GM23248 (cell line): ENCODE results near the gene B4GALT6. TPM values are rescaled to one million over a fixed set of nuclear protein-coding genes. Genes with fewer than 3 reads are reported as not detected.

ENCODE experiments used
- DNase-seq: peaks from one replicate; pipeline ENCODE4 v3.0.0-alpha.2; 2015
- H2AFZ ChIP-seq: fragments of 200-600 bp; sonication (generic); 2 replicates; pipeline ENCODE4 v1.6.1; 2016; ENCODE audit warnings: antibody characterized with exemption
- H3F3A ChIP-seq: fragments of 200-600 bp; sonication (generic); 2 replicates; pipeline ENCODE4 v1.6.1; 2016; ENCODE audit warnings: mild to moderate bottlenecking, antibody characterized with exemption, mixed run types; ENCODE audit not compliant: insufficient read depth
- H3K27ac ChIP-seq: fragments of 200-600 bp; sonication (generic); 2 replicates; pipeline ENCODE4 v1.5.1; 2016; ENCODE audit warnings: mild to moderate bottlenecking
- H3K27me3 ChIP-seq: fragments of 200-600 bp; sonication (generic); replicated peaks from 2 replicates; pipeline ENCODE4 v1.6.1; 2016; ENCODE audit warnings: mild to moderate bottlenecking; ENCODE audit not compliant: insufficient read depth
- H3K36me3 ChIP-seq: fragments of 200-600 bp; sonication (generic); 2 replicates; pipeline ENCODE4 v1.6.1; 2016; ENCODE audit warnings: low read depth, mild to moderate bottlenecking
- H3K4me1 ChIP-seq: fragments of 200-600 bp; sonication (generic); 2 replicates; pipeline ENCODE4 v1.6.1; 2016; ENCODE audit warnings: mild to moderate bottlenecking; ENCODE audit not compliant: insufficient read depth
- H3K4me2 ChIP-seq: fragments of 200-600 bp; sonication (generic); one replicate; pipeline ENCODE4 v1.6.1; 2016; ENCODE audit warnings: mild to moderate bottlenecking; ENCODE audit not compliant: unreplicated experiment
- H3K4me3 ChIP-seq: fragments of 200-600 bp; sonication (generic); 2 replicates; pipeline ENCODE4 v1.5.1; 2016; ENCODE audit warnings: mild to moderate bottlenecking
- H3K79me2 ChIP-seq: fragments of 200-600 bp; sonication (generic); 2 replicates; pipeline ENCODE4 v1.6.1; 2016; ENCODE audit warnings: mild to moderate bottlenecking; ENCODE audit not compliant: insufficient read depth
- H3K9ac ChIP-seq: fragments of 200-600 bp; sonication (generic); 2 replicates; pipeline ENCODE4 v1.6.1; 2016; ENCODE audit warnings: mild to moderate bottlenecking
- H3K9me2 ChIP-seq: fragments of 200-600 bp; sonication (generic); 2 replicates; pipeline ENCODE4 v1.6.1; 2016; ENCODE audit warnings: mixed run types, mild to moderate bottlenecking, moderate library complexity; ENCODE audit not compliant: insufficient read depth
- H3K9me3 ChIP-seq: fragments of 200-600 bp; sonication (generic); one replicate; pipeline ENCODE4 v1.6.1; 2017; ENCODE audit warnings: low read depth
- H4K20me1 ChIP-seq: fragments of 200-600 bp; sonication (generic); 2 replicates; pipeline ENCODE4 v1.6.0; 2016; ENCODE audit not compliant: insufficient read depth
- EZH2 ChIP-seq: fragments of 200-600 bp; sonication (generic); IDR thresholded peaks from 2 replicates; pipeline ENCODE4 v1.6.1; 2018; ENCODE audit warnings: antibody characterized with exemption, mild to moderate bottlenecking; ENCODE audit not compliant: insufficient read depth, poor library complexity, severe bottlenecking
- EZH2phosphoT487 ChIP-seq: fragments of 200-600 bp; sonication (generic); IDR thresholded peaks from 2 replicates; pipeline ENCODE4 v1.6.1; 2018; ENCODE audit warnings: antibody characterized with exemption, moderate library complexity, mild to moderate bottlenecking, low read depth; ENCODE audit not compliant: insufficient read depth
- WGBS, 2 experiments: methylation state at CpG; one replicate each; pipeline ENCODE4 v1.1.6; 2015 to 2017; ENCODE audit warnings: low lambda C conversion rate in 2 of 2, low coverage in 1 of 2; ENCODE audit errors: missing lambda C conversion rate in 2 of 2; 5-methylcytosine and 5-hydroxymethylcytosine counted together
- in situ Hi-C: fragments of 300-500 bp; cut with MboI; formaldehyde crosslinking; loops from 2 replicates; pipeline ENCODE4 v1.15.0; 2020
- polyA plus RNA-seq: library from polyadenylated mRNA; unstranded; fragments of >200 nt; fragmentation: Nextera tagmentation; extraction: Ambion mirVana; gene quantifications from 2 replicates; pipeline ENCODE4 v1.2.1, GENCODE V29; 2016
- total RNA-seq: library from RNA; depleted of rRNA; stranded (reverse); fragments of >200 nt; shearing (Covaris generic); gene quantifications from 2 replicates; pipeline ENCODE4 v1.2.3, GENCODE V29; 2014

The B4GALT6 gene
- total and polyA plus RNA-seq, 2 experiments from 2014 or later, result 1.2 to 2.4 TPM

DNA sequence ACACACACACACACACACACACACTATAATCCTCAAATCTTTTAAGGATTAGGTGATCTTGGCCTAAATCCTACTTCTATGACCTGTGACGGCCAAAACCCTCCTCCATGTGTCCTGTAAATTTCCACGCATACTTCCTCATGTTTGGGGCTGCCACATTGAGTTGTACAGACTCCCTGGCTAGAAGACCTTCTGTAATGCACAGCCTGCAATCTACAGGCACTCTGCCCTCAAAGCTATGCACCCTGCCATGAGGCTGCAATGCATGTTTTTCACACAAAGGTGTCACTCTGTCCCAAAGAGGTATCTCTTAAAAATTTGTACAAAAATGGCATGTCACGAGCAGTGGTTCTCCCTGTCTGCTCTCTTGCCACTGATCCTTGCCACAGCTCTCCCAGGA, 26.4 kb upstream of the B4GALT6 start:
- Histone ChIP-seq H3K4me3 (no peak overlapping the region), H3K4me1 (no peaks in the 10 kb centered on the region), H3K4me2 (no peak overlapping the region), H4K20me1 (no peaks in the 10 kb centered on the region), H2AFZ (no peak overlapping the region), H3K9me2 (no peaks in the 10 kb centered on the region), H3K36me3 (no peaks in the 10 kb centered on the region), H3K9me3 (no peaks in the 10 kb centered on the region), H3K27me3 (no peaks in the 10 kb centered on the region), H3K79me2 (no peaks in the 10 kb centered on the region), H3F3A (no peaks in the 10 kb centered on the region), H3K27ac (no peak overlapping the region), H3K9ac (no peak overlapping the region)
- in situ Hi-C loops, result no loop called here
- DNase-seq, result no peak
- 69 to 77% methylated on average over 3 of the region's 3 CpGs for WGBS, 2 experiments
- TF ChIP-seq EZH2 (no peak), EZH2phosphoT487 (no peak)

GRCh38 chr18:31707815-31708214, 23.4 kb upstream of the B4GALT6 start:
- no peak for TF ChIP-seq EZH2phosphoT487
- no peak for TF ChIP-seq EZH2
- Histone ChIP-seq H3K79me2 (no peaks in the 10 kb centered on the region), H2AFZ (no peak overlapping the region), H3K27me3 (no peaks in the 10 kb centered on the region), H3K4me1 (no peaks in the 10 kb centered on the region), H3K4me3 (no peak overlapping the region), H3K9me3 (no peaks in the 10 kb centered on the region), H3K4me2 (no peak overlapping the region), H3F3A (no peaks in the 10 kb centered on the region), H3K27ac (no peak overlapping the region), H3K9ac (no peak overlapping the region), H3K9me2 (no peaks in the 10 kb centered on the region), H3K36me3 (no peaks in the 10 kb centered on the region), H4K20me1 (no peaks in the 10 kb centered on the region)
- in situ Hi-C loops, result no loop called here
- DNase-seq, result no peak

GRCh38 chr18:31702449-31702848, 18.1 kb upstream of the B4GALT6 start:
- Histone ChIP-seq H3K9me3 (no peaks in the 10 kb centered on the region), H3K4me1 (no peaks in the 10 kb centered on the region), H3K9ac (no peak overlapping the region), H3K27ac (no peak overlapping the region), H3K27me3 (no peaks in the 10 kb centered on the region), H2AFZ (no peak overlapping the region), H4K20me1 (no peaks in the 10 kb centered on the region), H3K4me2 (no peak overlapping the region), H3K4me3 (no peak overlapping the region), H3K9me2 (no peaks in the 10 kb centered on the region), H3F3A (no peaks in the 10 kb centered on the region), H3K36me3 (no peaks in the 10 kb centered on the region), H3K79me2 (no peaks in the 10 kb centered on the region)
- no peak for DNase-seq
- in situ Hi-C loops, result no loop called here
- WGBS, 2 experiments, result 78 to 79% methylated on average over 3 of the region's 3 CpGs
- TF ChIP-seq EZH2phosphoT487, result no peak
- no peak for TF ChIP-seq EZH2

DNA sequence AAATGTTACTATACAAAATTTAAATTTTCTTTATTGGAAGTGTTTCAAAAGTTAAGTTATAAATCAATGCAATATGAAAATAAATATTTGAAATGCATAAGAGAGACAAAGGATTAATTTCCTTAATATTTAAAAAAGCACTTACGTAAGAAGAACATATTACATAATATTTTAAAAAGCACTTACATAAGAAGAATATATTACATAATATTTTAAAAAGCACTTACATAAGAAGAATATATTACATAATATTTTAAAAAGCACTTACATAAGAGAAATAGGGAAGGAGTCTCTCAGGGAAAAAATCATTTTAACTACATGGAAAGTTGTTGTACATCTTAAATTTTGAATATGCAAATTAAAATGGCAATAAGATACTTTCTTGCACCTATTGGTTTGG, 17.4 kb upstream of the B4GALT6 start:
- no peak overlapping the region for H2AFZ ChIP-seq
- no peaks in the 10 kb centered on the region for H3K9me2 ChIP-seq
- TF ChIP-seq EZH2 (no peak), EZH2phosphoT487 (no peak)
- no peak overlapping the region for H3K27ac ChIP-seq
- 54 to 62% methylated on average over 1 of the region's 1 CpG for WGBS, 2 experiments
- H3K4me2 ChIP-seq, result no peak overlapping the region
- no peak overlapping the region for H3K9ac ChIP-seq
- no peaks in the 10 kb centered on the region for H3K9me3 ChIP-seq
- H3K36me3 ChIP-seq, result no peaks in the 10 kb centered on the region
- H3K4me3 ChIP-seq, result no peak overlapping the region
- no peaks in the 10 kb centered on the region for H3F3A ChIP-seq
- H3K79me2 ChIP-seq, result no peaks in the 10 kb centered on the region
- no peaks in the 10 kb centered on the region for H4K20me1 ChIP-seq
- no peak for DNase-seq
- no peaks in the 10 kb centered on the region for H3K4me1 ChIP-seq
- in situ Hi-C loops, result no loop called here
- no peaks in the 10 kb centered on the region for H3K27me3 ChIP-seq

GRCh38 chr18:31700990-31701389, 16.6 kb upstream of the B4GALT6 start:
- H3F3A ChIP-seq, result no peaks in the 10 kb centered on the region
- H3K4me3 ChIP-seq, result no peak overlapping the region
- in situ Hi-C loops, result no loop called here
- H3K4me2 ChIP-seq, result no peak overlapping the region
- H4K20me1 ChIP-seq, result no peaks in the 10 kb centered on the region
- DNase-seq, result no peak
- H3K36me3 ChIP-seq, result no peaks in the 10 kb centered on the region
- H3K4me1 ChIP-seq, result no peaks in the 10 kb centered on the region
- 64 to 65% methylated on average over 1 of the region's 1 CpG for WGBS, 2 experiments
- H3K27me3 ChIP-seq, result no peaks in the 10 kb centered on the region
- H3K27ac ChIP-seq, result no peak overlapping the region
- H3K9me3 ChIP-seq, result no peaks in the 10 kb centered on the region
- no peaks in the 10 kb centered on the region for H3K9me2 ChIP-seq
- no peak overlapping the region for H3K9ac ChIP-seq
- H2AFZ ChIP-seq, result no peak overlapping the region
- TF ChIP-seq EZH2, result no peak
- no peak for TF ChIP-seq EZH2phosphoT487
- H3K79me2 ChIP-seq, result no peaks in the 10 kb centered on the region
